HepG2 (cell line): ENCODE data around the gene CHST1. TPM values are rescaled to one million over a fixed set of nuclear protein-coding genes. Genes with fewer than 3 reads are reported as not detected.

Experiments used
- ATAC-seq: fragments of 200-7000 bp; cut with Tn5 transposase; 3 replicates; pipeline ENCODE4 v1.9.1; 2020; ENCODE audit warnings: mild to moderate bottlenecking, moderate library complexity
- BruUV-seq: library from RNA; stranded (reverse); fragments of 400-500 nt; replicated peaks from 2 replicates; lab custom pipeline; 2021; lab: Mats Ljungman, UMichigan
- CTCF ChIA-PET: fragments of 300-600 bp; formaldehyde crosslinking; extraction: SDS; loops from one replicate; lab custom pipeline; 2021; ENCODE audit warnings: low total read pairs, inconsistent platforms, low intra/inter-chr PET ratio; lab: Yijun Ruan, JAX
- POLR2A ChIA-PET: fragments of 350-600 bp; sonication (Branson Sonifier 250); formaldehyde crosslinking; loops from one replicate; lab custom pipeline; 2020; ENCODE audit warnings: antibody characterized with exemption, inconsistent platforms; lab: Yijun Ruan, JAX
- DNase-seq: peaks from one replicate; pipeline ENCODE4 v3.0.0-alpha.2; 2015; ENCODE audit warnings: low spot score
- FAIRE-seq: peaks from 3 replicates; lab custom pipeline; 2011; peaks lifted over from hg19 to GRCh38; lab: Jason Lieb, UNC
- H2AFZ ChIP-seq: one replicate; pipeline ENCODE4 v1.6.1; 2011; ENCODE audit warnings: low read length, inconsistent platforms
- H3K27ac ChIP-seq: fragments of 300-600 bp; 3 replicates; pipeline ENCODE4 v1.8.0; 2011; ENCODE audit warnings: mixed run types, mild to moderate bottlenecking, mixed read lengths, low read length, inconsistent platforms; ENCODE audit not compliant: insufficient read depth; ENCODE audit errors: extremely low read length
- H3K27me3 ChIP-seq, 2 experiments: fragments of 200-600 bp in 1 of 2; 2 replicates in 1 of 2; 3 replicates in 1 of 2; pipeline versions ENCODE4 v1.6.0 to v1.8.0; 2011; ENCODE audit warnings: low read length in 2 of 2, mild to moderate bottlenecking in 2 of 2, moderate library complexity in 2 of 2, inconsistent platforms in 1 of 2; ENCODE audit not compliant: insufficient read depth in 2 of 2, control insufficient read depth in 1 of 2
- H3K36me3 ChIP-seq, 2 experiments: fragments of 200-600 bp in 1 of 2; replicated peaks in 1 of 2; 2 replicates in 1 of 2; 3 replicates in 1 of 2; pipeline versions ENCODE4 v1.5.1 to v1.8.0; 2011; ENCODE audit warnings: low read length in 2 of 2, inconsistent platforms in 1 of 2; ENCODE audit not compliant: insufficient read depth in 2 of 2, control insufficient read depth in 1 of 2
- H3K4me1 ChIP-seq: 2 replicates; pipeline ENCODE4 v1.5.1; 2012; ENCODE audit warnings: low read length, inconsistent platforms; ENCODE audit not compliant: insufficient read depth
- H3K4me2 ChIP-seq: 2 replicates; pipeline ENCODE4 v1.6.0; 2011; ENCODE audit warnings: low read depth, low read length, inconsistent platforms
- H3K4me3 ChIP-seq, 3 experiments: fragments of 200-600 bp in 1 of 3; sonication (generic), shearing (Covaris generic) in 1 of 3; replicated peaks in 1 of 3; 2 replicates each; pipeline ENCODE4 v1.5.1; 2011 to 2016; ENCODE audit warnings: low read length in 3 of 3, inconsistent platforms in 2 of 3, low read depth in 2 of 3, mild to moderate bottlenecking in 2 of 3, control low read depth in 1 of 3, mixed read lengths in 1 of 3; ENCODE audit not compliant: insufficient read depth in 1 of 3
- H3K79me2 ChIP-seq: one replicate; pipeline ENCODE4 v1.6.1; 2011; ENCODE audit warnings: low read length, inconsistent platforms; ENCODE audit not compliant: insufficient read depth
- H3K9ac ChIP-seq: 2 replicates; pipeline ENCODE4 v1.6.0; 2011; ENCODE audit warnings: mild to moderate bottlenecking, low read depth, low read length, inconsistent platforms; ENCODE audit not compliant: insufficient read depth
- H3K9me3 ChIP-seq: 2 replicates; pipeline ENCODE4 v1.5.1; 2012; ENCODE audit warnings: mild to moderate bottlenecking, low read length
- H4K20me1 ChIP-seq: 2 replicates; pipeline ENCODE4 v1.6.0; 2011; ENCODE audit warnings: inconsistent platforms, mild to moderate bottlenecking, low read length, moderate library complexity; ENCODE audit not compliant: insufficient read depth
- ASH2L ChIP-seq: fragments of 300-600, 200-600 bp; sonication (generic); IDR thresholded peaks from 2 replicates; pipeline ENCODE4 v1.7.0; 2017; ENCODE audit warnings: low read depth, mild to moderate bottlenecking, moderate library complexity, mixed read lengths, low read length; ENCODE audit not compliant: insufficient read length
- GABPA ChIP-seq, 2 experiments: IDR thresholded peaks; 2 replicates each; pipeline ENCODE4 v1.6.1; 2011 to 2016; ENCODE audit warnings: low read depth in 2 of 2, low read length in 1 of 2, missing biosample characterization in 1 of 2, missing genetic modification characterization in 1 of 2
- PTBP1 ChIP-seq: fragments of 200-400 bp; formaldehyde crosslinking; IDR thresholded peaks from 2 replicates; pipeline ENCODE4 v1.6.1; 2018; ENCODE audit warnings: low read length, low read depth; ENCODE audit not compliant: poor library complexity, severe bottlenecking
- RBFOX2 ChIP-seq: fragments of 200-400 bp; formaldehyde crosslinking; IDR thresholded peaks from 2 replicates; pipeline ENCODE4 v1.6.1; 2017; ENCODE audit warnings: low read depth, mild to moderate bottlenecking, low read length
- ZNF10 ChIP-seq: sonication (generic); formaldehyde crosslinking; IDR thresholded peaks from 2 replicates; pipeline ENCODE4 v1.4.0; 2020; ENCODE audit warnings: mild to moderate bottlenecking, low read depth, missing genetic modification reagents, borderline replicate concordance
- ZNF737 ChIP-seq: sonication (generic); formaldehyde crosslinking; IDR thresholded peaks from 2 replicates; pipeline ENCODE4 v1.5.0; 2020; ENCODE audit warnings: missing genetic modification reagents, mild to moderate bottlenecking, borderline replicate concordance
- WGBS: methylation state at CpG from one replicate; pipeline ENCODE4 v1.1.6; 2017; ENCODE audit warnings: low lambda C conversion rate; 5-methylcytosine and 5-hydroxymethylcytosine counted together
- in situ Hi-C: cut with HindIII; loops from 2 replicates; pipeline ENCODE4 v1.10.0; 2017; ENCODE audit warnings: low pct_unique_long_range_greater_than_20kb; ENCODE audit not compliant: extremely low pct_ligation_motif_present
- intact Hi-C: fragments of 100-400 bp; cut with micrococcal nuclease; formaldehyde crosslinking; loops from one replicate; pipeline ENCODE4 v1.10.0; 2022; ENCODE audit not compliant: unreplicated experiment
- polyA plus RNA-seq, 8 experiments: library from polyadenylated mRNA; depleted of rRNA in 3 of 8; stranded (reverse) in 7 of 8; unstranded in 1 of 8; fragments of >200 nt; fragmentation: Illumina TruSeq in 4 of 8; extraction: Trizol in 4 of 8; gene quantifications; 2 replicates each; pipeline versions ENCODE4 v1.2.1 to v1.2.3, GENCODE V29; 2011 to 2016; ENCODE audit warnings: low read depth in 4 of 8, missing spikeins in 1 of 8, mixed read lengths in 1 of 8; ENCODE audit not compliant: insufficient read depth in 1 of 8
- total RNA-seq, 5 experiments: library from RNA; depleted of rRNA; stranded (reverse); fragments of >200 nt; fragmentation: Illumina TruSeq; extraction: Trizol; gene quantifications; 2 replicates each; pipeline ENCODE4 v1.2.3, GENCODE V29; 2016; ENCODE audit warnings: low read depth in 1 of 5
- TF ChIP-seq, protein P1 (sequence below): IDR thresholded peaks from 2 replicates; pipeline ENCODE4 v1.6.1; 2016; ENCODE audit warnings: mild to moderate bottlenecking
- TF ChIP-seq, protein P2 (sequence below): sonication (generic); formaldehyde crosslinking; IDR thresholded peaks from 2 replicates; pipeline ENCODE4 v1.4.0; 2020; ENCODE audit warnings: missing genetic modification reagents, mild to moderate bottlenecking, borderline replicate concordance
- TF ChIP-seq, protein P3 (sequence below): IDR thresholded peaks from 2 replicates; pipeline ENCODE4 v1.6.1; 2016; ENCODE audit warnings: missing biosample characterization, missing genetic modification reagents, low read depth
- TF ChIP-seq, protein P4 (sequence below): sonication (generic); formaldehyde crosslinking; IDR thresholded peaks from 2 replicates; pipeline ENCODE4 v1.4.0; 2020; ENCODE audit warnings: mild to moderate bottlenecking, missing genetic modification reagents

CHST1 gene
- total and polyA plus RNA-seq, 2 of the 13 experiments (the other 11 are each of a cell fraction or from before 2014, with no cell fraction given): not detected

DNA sequence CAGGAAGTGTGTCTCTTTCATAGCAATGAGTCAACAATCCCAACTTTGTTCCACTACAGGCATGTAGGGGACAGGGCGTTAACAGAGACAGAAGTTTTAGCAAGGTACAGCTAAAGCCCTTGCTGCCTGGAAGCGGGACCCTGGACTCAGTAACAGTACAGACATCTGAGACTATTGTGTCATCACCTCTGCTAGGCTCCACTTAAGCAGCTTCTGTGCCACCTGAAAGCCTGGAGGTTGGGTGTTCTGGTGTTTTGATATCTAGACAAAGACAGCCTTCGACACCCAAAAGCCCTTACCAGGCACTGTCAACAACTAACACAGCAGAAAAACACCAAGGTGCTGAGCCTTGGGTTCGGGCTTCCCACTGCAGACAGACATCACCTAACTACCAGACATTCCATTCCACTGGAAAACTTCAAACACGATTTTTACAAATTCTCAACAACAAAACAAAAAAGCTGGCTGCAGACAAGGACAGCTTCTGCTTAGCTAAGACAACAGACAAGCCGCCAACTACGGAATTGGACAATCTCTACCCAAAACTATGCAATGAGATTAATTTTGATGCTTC, 20.6 kb upstream of the CHST1 start:
- Histone ChIP-seq H2AFZ (no peak overlapping the region), H3K4me2 (no peak overlapping the region), H3K79me2 (no peaks in the 10 kb centered on the region), H3K4me3 (no peak overlapping the region), H3K27me3 (peaks cover 0 to 41% of the 10 kb centered on the region in 2 experiments; a peak in 3 of 5 replicates), H3K9ac (no peak overlapping the region), H3K9me3 (no peaks in the 10 kb centered on the region), H3K36me3 (no peaks in the 10 kb centered on the region), H4K20me1 (no peaks in the 10 kb centered on the region), H3K27ac (no peak overlapping the region), H3K4me1 (no peaks in the 10 kb centered on the region)
- ATAC-seq: no peak
- no peak for DNase-seq
- in situ Hi-C loops (no loop called here), intact Hi-C loops (no loop called here)
- 13% methylated on average over 7 of the region's 7 CpGs for WGBS
- ChIA-PET POLR2A (no interaction called here), CTCF (no interaction called here)
- no peak for FAIRE-seq
- BruUV-seq: no TSS peak
- TF ChIP-seq ZNF10: no peak
- TF ChIP-seq, protein P1, sequence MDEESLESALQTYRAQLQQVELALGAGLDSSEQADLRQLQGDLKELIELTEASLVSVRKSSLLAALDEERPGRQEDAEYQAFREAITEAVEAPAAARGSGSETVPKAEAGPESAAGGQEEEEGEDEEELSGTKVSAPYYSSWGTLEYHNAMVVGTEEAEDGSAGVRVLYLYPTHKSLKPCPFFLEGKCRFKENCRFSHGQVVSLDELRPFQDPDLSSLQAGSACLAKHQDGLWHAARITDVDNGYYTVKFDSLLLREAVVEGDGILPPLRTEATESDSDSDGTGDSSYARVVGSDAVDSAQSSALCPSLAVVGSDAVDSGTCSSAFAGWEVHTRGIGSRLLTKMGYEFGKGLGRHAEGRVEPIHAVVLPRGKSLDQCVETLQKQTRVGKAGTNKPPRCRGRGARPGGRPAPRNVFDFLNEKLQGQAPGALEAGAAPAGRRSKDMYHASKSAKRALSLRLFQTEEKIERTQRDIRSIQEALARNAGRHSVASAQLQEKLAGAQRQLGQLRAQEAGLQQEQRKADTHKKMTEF: no peak
- TF ChIP-seq PTBP1: no peak
- TF ChIP-seq GABPA (IDR thresholded peaks at IDR 0.05; ENCODE audit: low read depth, low read length): no peak
- no peak for TF ChIP-seq GABPA (CRISPR knock-in tag; IDR thresholded peaks at IDR 0.05; ENCODE audit: low read depth)
- no peak for TF ChIP-seq RBFOX2

DNA sequence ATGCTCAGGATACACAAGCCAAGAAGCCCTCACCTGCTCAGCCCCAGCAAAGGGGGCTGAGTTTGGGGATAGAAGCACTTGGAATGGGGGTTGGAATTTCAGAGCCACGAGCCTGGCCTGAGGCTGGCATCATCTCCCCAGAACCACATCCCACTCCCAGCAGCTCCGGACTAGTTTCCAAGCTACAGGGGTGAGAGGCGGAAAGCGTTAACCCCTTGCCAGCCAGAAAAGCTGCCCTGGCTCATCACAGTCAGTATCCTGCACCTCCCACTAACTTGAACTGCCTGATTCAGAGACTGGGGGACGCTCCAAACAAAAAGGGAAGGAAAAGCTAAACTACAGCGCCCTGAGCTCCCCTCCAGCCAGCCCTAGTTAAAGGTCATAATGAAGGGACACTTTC, 19.0 kb upstream of the CHST1 start:
- no peaks in the 10 kb centered on the region for H4K20me1 ChIP-seq
- ChIA-PET POLR2A (no interaction called here), CTCF (no interaction called here)
- 16% methylated on average over 5 of the region's 6 CpGs for WGBS
- H3K27me3 ChIP-seq: peaks cover 3 to 44% of the 10 kb centered on the region in 2 experiments; a peak in 3 of 5 replicates
- no peak for DNase-seq
- no peaks in the 10 kb centered on the region for H3K9me3 ChIP-seq
- H3K9ac ChIP-seq: no peak overlapping the region
- H3K79me2 ChIP-seq: no peaks in the 10 kb centered on the region
- H3K27ac ChIP-seq: no peak overlapping the region
- intact Hi-C loops (no loop called here), in situ Hi-C loops (no loop called here)
- H2AFZ ChIP-seq: no peak overlapping the region
- no peak for ATAC-seq
- no peak overlapping the region for H3K4me3 ChIP-seq
- no TSS peak for BruUV-seq
- no peak overlapping the region for H3K4me2 ChIP-seq
- H3K4me1 ChIP-seq: no peaks in the 10 kb centered on the region
- H3K36me3 ChIP-seq: no peaks in the 10 kb centered on the region
- no peak for FAIRE-seq
- TF ChIP-seq, protein P2, sequence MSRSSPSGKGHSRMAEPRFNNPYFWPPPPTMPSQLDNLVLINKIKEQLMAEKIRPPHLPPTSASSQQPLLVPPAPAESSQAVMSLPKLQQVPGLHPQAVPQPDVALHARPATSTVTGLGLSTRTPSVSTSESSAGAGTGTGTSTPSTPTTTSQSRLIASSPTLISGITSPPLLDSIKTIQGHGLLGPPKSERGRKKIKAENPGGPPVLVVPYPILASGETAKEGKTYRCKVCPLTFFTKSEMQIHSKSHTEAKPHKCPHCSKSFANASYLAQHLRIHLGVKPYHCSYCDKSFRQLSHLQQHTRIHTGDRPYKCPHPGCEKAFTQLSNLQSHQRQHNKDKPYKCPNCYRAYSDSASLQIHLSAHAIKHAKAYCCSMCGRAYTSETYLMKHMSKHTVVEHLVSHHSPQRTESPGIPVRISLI (CRISPR knock-in tag): no peak
- no peak for TF ChIP-seq ASH2L
- no peak for TF ChIP-seq ZNF737 (CRISPR knock-in tag)
- TF ChIP-seq, protein P3, sequence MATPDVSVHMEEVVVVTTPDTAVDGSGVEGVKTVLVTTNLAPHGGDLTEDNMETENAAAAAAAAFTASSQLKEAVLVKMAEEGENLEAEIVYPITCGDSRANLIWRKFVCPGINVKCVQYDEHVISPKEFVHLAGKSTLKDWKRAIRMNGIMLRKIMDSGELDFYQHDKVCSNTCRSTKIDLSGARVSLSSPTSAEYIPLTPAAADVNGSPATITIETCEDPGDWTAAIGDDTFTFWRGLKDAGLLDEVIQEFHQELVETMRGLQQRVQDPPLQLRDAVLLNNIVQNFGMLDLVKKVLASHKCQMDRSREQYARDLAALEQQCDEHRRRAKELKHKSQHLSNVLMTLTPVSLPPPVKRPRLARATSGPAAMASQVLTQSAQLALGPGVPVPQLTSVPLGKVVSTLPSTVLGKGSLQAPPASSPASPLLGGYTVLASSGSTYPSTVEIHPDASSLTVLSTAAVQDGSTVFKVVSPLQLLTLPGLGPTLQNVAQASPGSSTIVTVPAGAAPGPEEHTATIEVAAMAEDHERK (CRISPR knock-in tag): no peak
- TF ChIP-seq, protein P4, sequence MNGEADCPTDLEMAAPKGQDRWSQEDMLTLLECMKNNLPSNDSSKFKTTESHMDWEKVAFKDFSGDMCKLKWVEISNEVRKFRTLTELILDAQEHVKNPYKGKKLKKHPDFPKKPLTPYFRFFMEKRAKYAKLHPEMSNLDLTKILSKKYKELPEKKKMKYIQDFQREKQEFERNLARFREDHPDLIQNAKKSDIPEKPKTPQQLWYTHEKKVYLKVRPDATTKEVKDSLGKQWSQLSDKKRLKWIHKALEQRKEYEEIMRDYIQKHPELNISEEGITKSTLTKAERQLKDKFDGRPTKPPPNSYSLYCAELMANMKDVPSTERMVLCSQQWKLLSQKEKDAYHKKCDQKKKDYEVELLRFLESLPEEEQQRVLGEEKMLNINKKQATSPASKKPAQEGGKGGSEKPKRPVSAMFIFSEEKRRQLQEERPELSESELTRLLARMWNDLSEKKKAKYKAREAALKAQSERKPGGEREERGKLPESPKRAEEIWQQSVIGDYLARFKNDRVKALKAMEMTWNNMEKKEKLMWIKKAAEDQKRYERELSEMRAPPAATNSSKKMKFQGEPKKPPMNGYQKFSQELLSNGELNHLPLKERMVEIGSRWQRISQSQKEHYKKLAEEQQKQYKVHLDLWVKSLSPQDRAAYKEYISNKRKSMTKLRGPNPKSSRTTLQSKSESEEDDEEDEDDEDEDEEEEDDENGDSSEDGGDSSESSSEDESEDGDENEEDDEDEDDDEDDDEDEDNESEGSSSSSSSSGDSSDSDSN (CRISPR knock-in tag): no peak
